ENCODE measurements around the gene PWWP2B.

DNA sequence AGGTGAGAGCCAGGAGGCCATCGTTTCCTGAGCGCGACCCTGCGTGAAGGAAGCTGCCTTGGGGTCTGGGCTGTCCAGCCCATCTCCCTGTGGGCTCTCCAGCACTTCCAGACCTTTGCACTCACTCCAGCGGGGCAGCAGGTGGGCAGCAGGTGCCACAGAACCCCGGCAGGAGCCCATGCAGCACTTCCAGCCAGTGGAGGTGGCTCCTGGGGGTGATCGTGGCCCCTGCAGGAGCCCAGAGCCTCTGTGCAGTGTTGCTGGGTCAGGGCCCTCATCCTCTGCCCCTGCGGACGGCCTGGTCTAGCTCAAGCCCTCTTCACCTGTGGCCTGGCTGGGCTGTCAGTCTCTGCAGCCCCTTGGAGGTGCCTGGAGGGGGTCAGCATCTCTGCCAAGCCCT lies 59.9 kb downstream of the PWWP2B start:
- TF ChIP-seq, protein P1, sequence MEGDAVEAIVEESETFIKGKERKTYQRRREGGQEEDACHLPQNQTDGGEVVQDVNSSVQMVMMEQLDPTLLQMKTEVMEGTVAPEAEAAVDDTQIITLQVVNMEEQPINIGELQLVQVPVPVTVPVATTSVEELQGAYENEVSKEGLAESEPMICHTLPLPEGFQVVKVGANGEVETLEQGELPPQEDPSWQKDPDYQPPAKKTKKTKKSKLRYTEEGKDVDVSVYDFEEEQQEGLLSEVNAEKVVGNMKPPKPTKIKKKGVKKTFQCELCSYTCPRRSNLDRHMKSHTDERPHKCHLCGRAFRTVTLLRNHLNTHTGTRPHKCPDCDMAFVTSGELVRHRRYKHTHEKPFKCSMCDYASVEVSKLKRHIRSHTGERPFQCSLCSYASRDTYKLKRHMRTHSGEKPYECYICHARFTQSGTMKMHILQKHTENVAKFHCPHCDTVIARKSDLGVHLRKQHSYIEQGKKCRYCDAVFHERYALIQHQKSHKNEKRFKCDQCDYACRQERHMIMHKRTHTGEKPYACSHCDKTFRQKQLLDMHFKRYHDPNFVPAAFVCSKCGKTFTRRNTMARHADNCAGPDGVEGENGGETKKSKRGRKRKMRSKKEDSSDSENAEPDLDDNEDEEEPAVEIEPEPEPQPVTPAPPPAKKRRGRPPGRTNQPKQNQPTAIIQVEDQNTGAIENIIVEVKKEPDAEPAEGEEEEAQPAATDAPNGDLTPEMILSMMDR (IDR thresholded peaks at IDR 0.05; ENCODE audit: low read depth, low read length), result no peak
- TF ChIP-seq EZH2phosphoT487 (IDR thresholded peaks at IDR 0.05; ENCODE audit: low read depth), result no peak
